ENCODE measurements around the gene KCNQ2. TPM values are rescaled to one million over a fixed set of nuclear protein-coding genes. Genes with fewer than 3 reads are reported as not detected.

The KCNQ2 gene
- total and polyA plus RNA-seq, 4 donors, result 30.7 to 155 (median 103) TPM

DNA sequence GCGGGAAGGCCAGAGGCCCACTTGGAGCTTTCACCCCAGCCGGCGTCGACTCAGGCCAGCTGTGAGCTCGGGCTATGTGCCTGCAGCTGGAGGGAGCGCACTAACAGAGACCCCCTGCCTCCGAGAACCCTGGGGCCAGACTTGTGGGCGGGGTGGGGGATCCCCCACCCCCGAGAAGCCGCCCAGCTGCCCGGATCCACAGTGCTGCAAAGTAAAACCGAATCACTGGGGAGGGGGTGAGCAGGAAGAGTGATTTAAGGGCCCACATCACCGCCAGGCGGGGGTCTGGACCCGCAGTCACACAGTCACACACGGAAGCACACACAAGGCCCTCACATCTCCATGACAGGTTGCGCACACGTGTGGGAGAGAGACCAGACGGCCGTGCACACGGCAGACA, 48.7 kb downstream of the KCNQ2 start:
- peaks cover 97% of the 10 kb centered on the region for H3K36me3 ChIP-seq (ENCODE audit: control insufficient read depth, insufficient read depth, low read length)

DNA sequence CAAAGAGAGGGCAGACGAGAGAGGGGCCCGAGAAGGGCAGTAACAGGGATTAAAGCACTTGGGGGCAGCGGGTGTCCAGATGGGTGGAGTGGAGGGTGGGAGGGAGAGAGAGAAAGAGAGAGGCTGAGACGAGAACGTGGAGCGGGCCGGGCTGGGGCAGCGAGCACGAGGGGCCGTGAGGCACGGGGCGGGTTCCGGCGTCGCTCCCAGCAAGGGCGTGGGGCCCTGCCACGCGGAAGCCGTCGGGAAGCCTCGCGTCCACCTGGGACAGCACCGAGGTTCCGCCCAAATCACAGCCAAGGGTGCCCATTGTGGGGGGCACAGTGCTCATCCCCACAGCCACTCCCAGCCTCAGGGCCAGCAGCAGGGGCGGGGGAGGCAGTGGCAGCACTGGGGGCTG, 49.8 kb downstream of the KCNQ2 start:
- H3K36me3 ChIP-seq (ENCODE audit: control insufficient read depth, insufficient read depth, low read length), result peaks cover 97% of the 10 kb centered on the region
- H3K4me3 ChIP-seq (ENCODE audit: low read depth, low read length), result no peak overlapping the region
- no peaks in the 10 kb centered on the region for H3K9me3 ChIP-seq (ENCODE audit: control insufficient read depth, insufficient read depth, low read length)
- 83% methylated on average over 22 of the region's 25 CpGs for WGBS (ENCODE audit: insufficient coverage)
- no peaks in the 10 kb centered on the region for H3K27me3 ChIP-seq (ENCODE audit: control insufficient read depth, insufficient read depth, low read length)
- peaks cover 3% of the 10 kb centered on the region for H3K4me1 ChIP-seq (ENCODE audit: control insufficient read depth, insufficient read depth, low read length)
- no peak overlapping the region for H3K27ac ChIP-seq (ENCODE audit: low read depth, low read length)
- DNase-seq (ENCODE audit: low read depth in 4 of 6, low spot score in 6 of 6), result no peak

More for the DNA sequence above, 48.7 kb downstream of the KCNQ2 start:
- Histone ChIP-seq H3K9me3 (ENCODE audit: control insufficient read depth, insufficient read depth, low read length) (no peaks in the 10 kb centered on the region), H3K4me1 (ENCODE audit: control insufficient read depth, insufficient read depth, low read length) (peaks cover 3% of the 10 kb centered on the region), H3K27me3 (ENCODE audit: control insufficient read depth, insufficient read depth, low read length) (no peaks in the 10 kb centered on the region), H3K4me3 (ENCODE audit: low read depth, low read length) (no peak overlapping the region), H3K27ac (ENCODE audit: low read depth, low read length) (no peak overlapping the region)
- 59% methylated on average over 9 of the region's 21 CpGs for WGBS (ENCODE audit: insufficient coverage)
- no peak for DNase-seq (ENCODE audit: low read depth in 4 of 6, low spot score in 6 of 6)

DNA sequence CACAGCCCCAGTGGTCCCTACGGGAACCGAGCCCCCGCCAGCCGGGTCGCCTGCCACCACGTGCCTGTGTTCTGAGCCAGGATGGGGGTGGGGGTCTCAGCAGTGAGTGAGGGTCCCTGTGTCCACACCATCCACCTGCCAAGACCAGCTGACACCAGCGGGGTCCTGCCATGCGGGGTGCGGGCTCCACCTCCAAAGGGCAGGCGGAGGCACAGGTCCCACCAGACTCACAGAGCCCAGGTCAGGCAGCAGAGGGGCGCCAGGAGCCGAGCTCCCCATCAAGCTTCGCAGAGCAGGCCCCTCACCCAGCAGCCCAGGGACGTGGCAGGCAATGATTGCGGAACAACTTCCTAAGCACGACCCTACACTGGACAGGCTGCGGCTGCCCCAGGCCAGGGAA, 50.5 kb downstream of the KCNQ2 start:
- no peaks in the 10 kb centered on the region for H3K9me3 ChIP-seq (ENCODE audit: control insufficient read depth, insufficient read depth, low read length)
- H3K4me1 ChIP-seq (ENCODE audit: control insufficient read depth, insufficient read depth, low read length), result peaks cover 10% of the 10 kb centered on the region
- H3K4me3 ChIP-seq (ENCODE audit: low read depth, low read length), result no peak overlapping the region
- H3K27me3 ChIP-seq (ENCODE audit: control insufficient read depth, insufficient read depth, low read length), result no peaks in the 10 kb centered on the region
- peaks cover 97% of the 10 kb centered on the region for H3K36me3 ChIP-seq (ENCODE audit: control insufficient read depth, insufficient read depth, low read length)
- DNase-seq (ENCODE audit: low read depth in 4 of 6, low spot score in 6 of 6), result no peak
- no peak overlapping the region for H3K27ac ChIP-seq (ENCODE audit: low read depth, low read length)
- 91% methylated on average over 17 of the region's 17 CpGs for WGBS (ENCODE audit: insufficient coverage)

DNA sequence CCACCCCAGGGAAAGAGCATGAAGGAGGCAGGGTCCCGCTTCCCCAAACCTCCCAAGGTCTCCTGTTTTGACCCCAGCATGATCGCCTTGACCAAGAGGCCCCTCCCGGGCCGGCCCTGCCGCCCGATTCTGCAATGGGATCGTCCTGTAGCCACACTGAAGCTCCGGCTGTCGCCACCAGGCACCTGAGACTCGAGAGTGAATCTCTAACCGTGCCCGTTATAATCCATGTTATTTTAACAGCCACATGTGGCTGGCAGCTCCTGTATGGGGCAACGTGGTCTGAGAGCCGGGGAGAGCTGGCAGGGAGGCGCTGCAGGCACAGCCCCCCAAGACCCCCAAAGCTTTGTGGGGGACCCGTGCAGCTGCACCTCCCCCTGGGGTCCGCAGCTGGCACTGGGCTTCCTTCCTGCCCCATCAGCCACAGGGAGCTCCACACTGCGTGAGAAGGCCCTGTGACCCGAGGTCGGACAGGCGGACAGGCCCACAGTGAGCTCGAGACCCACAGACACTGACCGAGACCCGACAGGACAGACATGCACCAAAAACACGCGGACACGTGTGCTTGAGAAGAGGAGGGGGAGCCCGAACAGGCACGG, 51.3 kb downstream of the KCNQ2 start:
- no peaks in the 10 kb centered on the region for H3K9me3 ChIP-seq (ENCODE audit: control insufficient read depth, insufficient read depth, low read length)
- no peaks in the 10 kb centered on the region for H3K27me3 ChIP-seq (ENCODE audit: control insufficient read depth, insufficient read depth, low read length)
- peaks cover 10% of the 10 kb centered on the region for H3K4me1 ChIP-seq (ENCODE audit: control insufficient read depth, insufficient read depth, low read length)
- no peak for DNase-seq (ENCODE audit: low read depth in 4 of 6, low spot score in 6 of 6)
- H3K36me3 ChIP-seq (ENCODE audit: control insufficient read depth, insufficient read depth, low read length), result peaks cover 96% of the 10 kb centered on the region
- H3K27ac ChIP-seq (ENCODE audit: low read depth, low read length), result no peak overlapping the region
- H3K4me3 ChIP-seq (ENCODE audit: low read depth, low read length), result no peak overlapping the region
- 87% methylated on average over 28 of the region's 29 CpGs for WGBS (ENCODE audit: insufficient coverage)

DNA sequence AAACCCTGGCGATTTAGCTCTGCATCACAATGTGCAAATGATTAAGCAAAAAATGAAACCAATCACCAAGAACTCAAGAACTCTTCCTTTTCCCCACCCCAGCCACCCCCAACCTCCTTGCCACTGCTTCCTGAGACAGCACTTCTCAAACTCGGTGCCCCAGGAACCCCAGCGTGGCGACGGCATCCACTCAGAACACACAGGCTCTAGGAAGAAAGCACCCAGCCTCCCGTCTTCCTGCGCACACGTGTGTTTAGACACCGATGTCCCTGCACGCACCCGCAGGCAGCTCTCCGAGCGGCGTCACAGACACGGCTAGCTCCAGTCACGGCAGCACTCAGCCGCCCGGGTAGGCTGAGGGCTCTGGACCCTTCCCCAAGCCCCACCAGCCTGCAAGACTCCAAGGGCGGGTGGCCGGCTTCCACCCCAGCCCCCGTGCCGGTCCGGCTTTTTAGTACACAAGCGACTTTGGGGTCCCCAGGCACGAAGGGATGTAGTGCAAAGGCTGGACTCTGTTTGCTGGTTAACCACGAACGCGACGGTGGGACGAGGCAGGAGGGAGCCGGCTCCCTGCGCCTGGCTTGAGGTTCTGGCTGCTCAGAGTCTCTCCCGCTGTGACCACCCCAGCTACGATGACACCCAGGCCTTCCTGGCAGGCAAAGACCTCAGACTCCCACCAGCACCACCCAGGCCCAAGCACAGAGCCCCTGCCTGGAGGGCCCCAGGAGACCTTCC, 51.9 kb downstream of the KCNQ2 start:
- no peaks in the 10 kb centered on the region for H3K9me3 ChIP-seq (ENCODE audit: control insufficient read depth, insufficient read depth, low read length)
- H3K4me3 ChIP-seq (ENCODE audit: low read depth, low read length), result no peak overlapping the region
- H3K27ac ChIP-seq (ENCODE audit: low read depth, low read length), result no peak overlapping the region
- 89% methylated on average over 26 of the region's 34 CpGs for WGBS (ENCODE audit: insufficient coverage)
- DNase-seq (ENCODE audit: low read depth in 4 of 6, low spot score in 6 of 6), result no peak
- H3K27me3 ChIP-seq (ENCODE audit: control insufficient read depth, insufficient read depth, low read length), result no peaks in the 10 kb centered on the region
- peaks cover 10% of the 10 kb centered on the region for H3K4me1 ChIP-seq (ENCODE audit: control insufficient read depth, insufficient read depth, low read length)
- peaks cover 96% of the 10 kb centered on the region for H3K36me3 ChIP-seq (ENCODE audit: control insufficient read depth, insufficient read depth, low read length)

DNA sequence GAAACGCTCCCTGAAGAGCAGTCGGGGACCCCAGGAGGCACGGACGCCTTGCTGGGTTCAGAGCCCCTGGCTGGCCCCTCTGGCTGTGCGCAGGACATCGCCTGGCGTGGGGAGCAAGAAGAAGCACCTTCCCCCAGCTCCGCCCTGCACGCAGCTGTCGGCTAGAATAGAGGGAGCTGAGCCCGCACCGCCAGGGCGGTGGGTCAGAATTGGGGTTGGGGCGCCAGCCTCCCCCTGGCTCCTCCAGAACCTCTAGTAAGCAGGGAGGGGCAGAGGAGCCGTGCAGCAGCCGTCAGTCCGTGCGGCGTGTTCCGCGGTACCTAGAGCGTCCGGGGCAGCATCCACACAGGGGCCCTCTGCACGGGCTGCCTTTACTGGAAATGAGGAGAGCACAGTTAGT, 53.2 kb downstream of the KCNQ2 start:
- no peaks in the 10 kb centered on the region for H3K27me3 ChIP-seq (ENCODE audit: control insufficient read depth, insufficient read depth, low read length)
- WGBS (ENCODE audit: insufficient coverage), result 91% methylated on average over 20 of the region's 24 CpGs

DNA sequence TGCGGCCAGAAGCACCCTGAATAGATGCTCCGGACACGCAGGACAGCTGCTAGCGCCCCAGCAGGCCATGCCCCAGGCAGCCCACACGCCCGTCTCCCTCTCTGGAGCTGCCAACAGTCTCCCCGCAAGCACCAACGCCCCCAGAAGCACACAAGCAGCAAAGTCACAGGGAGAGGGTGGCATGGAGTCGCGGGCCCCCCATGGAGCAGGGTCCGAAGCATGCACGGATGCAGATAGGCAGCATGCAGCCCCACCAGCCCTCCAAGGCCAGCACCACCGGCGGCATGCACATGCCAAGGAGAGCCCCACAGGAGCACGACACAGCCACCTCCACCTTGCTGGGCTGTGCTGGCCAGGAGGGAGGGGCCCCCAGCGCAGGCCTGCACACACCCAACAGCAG, 53.8 kb downstream of the KCNQ2 start:
- Histone ChIP-seq H3K4me1 (ENCODE audit: control insufficient read depth, insufficient read depth, low read length) (peaks cover 9% of the 10 kb centered on the region), H3K27me3 (ENCODE audit: control insufficient read depth, insufficient read depth, low read length) (no peaks in the 10 kb centered on the region), H3K27ac (ENCODE audit: low read depth, low read length) (no peak overlapping the region), H3K9me3 (ENCODE audit: control insufficient read depth, insufficient read depth, low read length) (no peaks in the 10 kb centered on the region), H3K4me3 (ENCODE audit: low read depth, low read length) (no peak overlapping the region), H3K36me3 (ENCODE audit: control insufficient read depth, insufficient read depth, low read length) (peaks cover 93% of the 10 kb centered on the region)
- DNase-seq (ENCODE audit: low read depth in 4 of 6, low spot score in 6 of 6), result no peak
- WGBS (ENCODE audit: insufficient coverage), result 82% methylated on average over 16 of the region's 16 CpGs

More for the DNA sequence above, 53.2 kb downstream of the KCNQ2 start:
- DNase-seq (ENCODE audit: low read depth in 4 of 6, low spot score in 6 of 6), result no peak
- no peak overlapping the region for H3K4me3 ChIP-seq (ENCODE audit: low read depth, low read length)
- H3K27ac ChIP-seq (ENCODE audit: low read depth, low read length), result no peak overlapping the region
- peaks cover 10% of the 10 kb centered on the region for H3K4me1 ChIP-seq (ENCODE audit: control insufficient read depth, insufficient read depth, low read length)
- H3K9me3 ChIP-seq (ENCODE audit: control insufficient read depth, insufficient read depth, low read length), result no peaks in the 10 kb centered on the region
- H3K36me3 ChIP-seq (ENCODE audit: control insufficient read depth, insufficient read depth, low read length), result peaks cover 93% of the 10 kb centered on the region

DNA sequence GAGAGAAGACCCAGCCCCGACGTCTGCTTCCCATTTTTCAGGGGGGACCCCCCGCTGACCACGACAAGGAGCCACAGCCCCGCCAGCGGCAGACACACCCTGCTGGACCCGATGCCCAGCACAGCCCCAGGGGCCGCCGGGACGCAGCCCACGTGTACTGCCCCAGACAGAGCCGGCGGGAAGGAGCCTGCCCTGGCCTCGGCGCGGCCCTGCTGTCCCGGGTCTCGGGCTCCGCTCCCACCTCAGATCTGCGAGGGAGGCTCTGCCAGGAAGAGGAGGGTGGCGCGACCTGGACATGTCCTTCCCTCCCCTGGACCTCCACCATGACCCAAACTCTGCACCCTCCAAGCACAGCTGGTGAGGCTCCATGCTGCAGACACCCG, 54.7 kb downstream of the KCNQ2 start:
- no peak overlapping the region for H3K4me3 ChIP-seq (ENCODE audit: low read depth, low read length)
- H3K36me3 ChIP-seq (ENCODE audit: control insufficient read depth, insufficient read depth, low read length), result peaks cover 93% of the 10 kb centered on the region
- no peak overlapping the region for H3K27ac ChIP-seq (ENCODE audit: low read depth, low read length)
- H3K27me3 ChIP-seq (ENCODE audit: control insufficient read depth, insufficient read depth, low read length), result no peaks in the 10 kb centered on the region
- peaks cover 10% of the 10 kb centered on the region for H3K4me1 ChIP-seq (ENCODE audit: control insufficient read depth, insufficient read depth, low read length)
- H3K9me3 ChIP-seq (ENCODE audit: control insufficient read depth, insufficient read depth, low read length), result no peaks in the 10 kb centered on the region
- no peak for DNase-seq (ENCODE audit: low read depth in 4 of 6, low spot score in 6 of 6)
- WGBS (ENCODE audit: insufficient coverage), result 60% methylated on average over 18 of the region's 23 CpGs

DNA sequence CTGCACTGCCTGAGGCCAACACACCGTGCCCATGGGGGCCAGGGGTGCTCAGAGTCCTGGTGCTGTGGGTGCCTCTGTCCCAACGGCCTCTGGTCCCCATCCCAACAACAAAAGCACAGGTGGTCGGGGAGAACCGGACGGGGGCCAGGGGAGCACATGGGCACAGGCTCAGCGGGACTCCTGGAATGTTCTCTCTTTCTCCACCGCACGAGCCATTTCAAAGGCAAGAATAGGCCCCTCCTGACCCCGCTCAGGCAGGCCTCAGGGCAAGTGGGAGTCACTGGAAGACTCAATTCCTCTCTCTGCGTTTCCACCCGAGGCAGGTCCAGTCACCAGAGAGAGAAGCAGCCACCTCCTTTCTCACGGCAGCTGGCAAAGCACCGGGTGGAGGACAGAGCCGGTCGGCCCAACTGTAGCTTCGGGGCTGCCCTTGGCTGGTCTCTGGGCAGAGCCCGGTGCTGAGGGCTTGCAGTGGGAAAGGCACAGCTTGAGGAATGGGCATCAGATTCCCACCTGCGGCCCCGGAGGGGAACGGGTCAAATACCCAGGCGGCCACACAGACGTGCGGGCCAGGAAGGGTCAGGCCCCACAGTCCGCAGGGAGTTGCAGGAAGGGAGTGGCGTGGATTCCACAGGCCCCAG, 55.2 kb downstream of the KCNQ2 start:
- no peak overlapping the region for H3K4me3 ChIP-seq (ENCODE audit: low read depth, low read length)
- H3K9me3 ChIP-seq (ENCODE audit: control insufficient read depth, insufficient read depth, low read length), result no peaks in the 10 kb centered on the region
- DNase-seq (ENCODE audit: low read depth in 4 of 6, low spot score in 6 of 6), result no peak
- no peak overlapping the region for H3K27ac ChIP-seq (ENCODE audit: low read depth, low read length)
- H3K4me1 ChIP-seq (ENCODE audit: control insufficient read depth, insufficient read depth, low read length), result peaks cover 15% of the 10 kb centered on the region
- no peaks in the 10 kb centered on the region for H3K27me3 ChIP-seq (ENCODE audit: control insufficient read depth, insufficient read depth, low read length)
- peaks cover 93% of the 10 kb centered on the region for H3K36me3 ChIP-seq (ENCODE audit: control insufficient read depth, insufficient read depth, low read length)
- whole genome bisulfite sequencing (ENCODE audit: insufficient coverage), result 53% methylated on average over 25 of the region's 25 CpGs

Data from spinal cord (tissue), 10 donors.